Astrocyte (in vitro differentiated cells and primary cell): ENCODE results near the gene CDC37L1. TPM values are rescaled to one million over a fixed set of nuclear protein-coding genes. Genes with fewer than 3 reads are reported as not detected.

ENCODE experiments used
- DNase-seq: peaks from one replicate; pipeline ENCODE4 v3.0.0-alpha.2; 2010; ENCODE audit warnings: low read depth
- FAIRE-seq: peaks from 2 replicates; lab custom pipeline; 2011; peaks lifted over from hg19 to GRCh38; lab: Jason Lieb, UNC
- H2AFZ ChIP-seq: 2 replicates; pipeline ENCODE4 v1.6.0; 2012; ENCODE audit warnings: low read depth, low read length, inconsistent platforms
- H3K27ac ChIP-seq: 2 replicates; pipeline ENCODE4 v1.5.1; 2011; ENCODE audit warnings: low read depth, low read length, inconsistent platforms
- H3K27me3 ChIP-seq: 2 replicates; pipeline ENCODE4 v1.6.0; 2011; ENCODE audit warnings: low read length, inconsistent platforms; ENCODE audit not compliant: insufficient read depth
- H3K36me3 ChIP-seq: 2 replicates; pipeline ENCODE4 v1.5.1; 2011; ENCODE audit warnings: low read length, inconsistent platforms; ENCODE audit not compliant: insufficient read depth
- H3K4me1 ChIP-seq: 2 replicates; pipeline ENCODE4 v1.5.1; 2011; ENCODE audit warnings: low read length, inconsistent platforms; ENCODE audit not compliant: insufficient read depth
- H3K4me2 ChIP-seq: 2 replicates; pipeline ENCODE4 v1.6.0; 2012; ENCODE audit warnings: low read length, inconsistent platforms
- H3K4me3 ChIP-seq: 2 replicates; pipeline ENCODE4 v1.5.1; 2011; ENCODE audit warnings: low read depth, mild to moderate bottlenecking, low read length, inconsistent platforms; ENCODE audit not compliant: insufficient read depth
- H3K79me2 ChIP-seq: 2 replicates; pipeline ENCODE4 v1.6.0; 2012; ENCODE audit warnings: mild to moderate bottlenecking, low read length, inconsistent platforms; ENCODE audit not compliant: insufficient read depth
- H3K9ac ChIP-seq: 2 replicates; pipeline ENCODE4 v1.6.0; 2012; ENCODE audit warnings: mild to moderate bottlenecking, low read length, inconsistent platforms
- H3K9me3 ChIP-seq: 2 replicates; pipeline ENCODE4 v1.5.1; 2012; ENCODE audit warnings: low read depth, mild to moderate bottlenecking, low read length, inconsistent platforms; ENCODE audit not compliant: insufficient read depth
- H4K20me1 ChIP-seq: 2 replicates; pipeline ENCODE4 v1.6.0; 2012; ENCODE audit warnings: low read length, inconsistent platforms; ENCODE audit not compliant: insufficient read depth
- H3K27ac Mint-ChIP-seq: one replicate; pipeline ENCODE4 v1.8.0; 2021; ENCODE audit warnings: mild to moderate bottlenecking, mixed read lengths; ENCODE audit not compliant: unreplicated experiment
- H3K27me3 Mint-ChIP-seq: one replicate; pipeline ENCODE4 v1.8.0; 2021; ENCODE audit warnings: low read depth, mixed read lengths; ENCODE audit not compliant: unreplicated experiment
- H3K36me3 Mint-ChIP-seq: one replicate; pipeline ENCODE4 v1.8.0; 2021; ENCODE audit warnings: low read depth, mixed read lengths; ENCODE audit not compliant: unreplicated experiment
- H3K4me1 Mint-ChIP-seq: one replicate; pipeline ENCODE4 v1.8.0; 2021; ENCODE audit warnings: low read depth, mixed read lengths; ENCODE audit not compliant: unreplicated experiment
- H3K4me3 Mint-ChIP-seq: one replicate; pipeline ENCODE4 v1.8.0; 2021; ENCODE audit warnings: mild to moderate bottlenecking, moderate library complexity, mixed read lengths; ENCODE audit not compliant: unreplicated experiment
- H3K9me3 Mint-ChIP-seq: one replicate; pipeline ENCODE4 v1.8.0; 2021; ENCODE audit warnings: mild to moderate bottlenecking, mixed read lengths; ENCODE audit not compliant: unreplicated experiment
- CTCF ChIP-seq: IDR thresholded peaks from 2 replicates; pipeline ENCODE4 v1.5.1; 2011; ENCODE audit warnings: low read depth, mild to moderate bottlenecking, inconsistent platforms, low read length, moderate library complexity; ENCODE audit not compliant: insufficient read depth
- EZH2 ChIP-seq: IDR thresholded peaks from 2 replicates; pipeline ENCODE4 v1.6.1; 2012; ENCODE audit warnings: mild to moderate bottlenecking, low read length, inconsistent platforms; ENCODE audit not compliant: insufficient read depth
- total RNA-seq: library from RNA; stranded (reverse); gene quantifications from 2 replicates; pipeline ENCODE4 v1.2.1, GENCODE V29; 2021

Gene CDC37L1
- total RNA-seq, 1 donor from 2014 or later, result 16.1 TPM

DNA sequence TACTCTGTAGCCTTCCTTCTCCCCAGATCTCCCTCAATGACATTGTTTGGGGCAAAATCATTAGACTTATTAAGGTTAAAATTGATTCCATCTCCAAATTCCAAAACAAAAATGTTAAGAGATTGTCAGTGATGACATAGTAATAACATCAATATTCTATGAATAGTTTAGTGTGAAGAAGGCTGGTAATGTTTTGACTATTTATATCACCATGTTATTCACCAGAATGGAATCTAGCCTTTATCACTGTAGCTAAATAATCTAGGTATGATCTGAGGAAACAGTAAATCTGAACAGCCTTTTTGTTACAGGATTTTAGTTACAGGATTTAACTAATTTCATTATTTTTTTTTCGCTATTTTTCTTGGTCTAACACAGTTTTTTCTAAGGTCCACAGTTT, 18.2 kb upstream of the CDC37L1 start:
- TF ChIP-seq CTCF, result no peak
- no peak for TF ChIP-seq EZH2
- Histone ChIP-seq H3K9ac (peak overlapping the region; percentile 85), H3K9me3 (no peaks in the 10 kb centered on the region), H2AFZ (no peak overlapping the region), H3K36me3 (no peaks in the 10 kb centered on the region), H3K79me2 (peaks cover 8% of the 10 kb centered on the region), H3K4me2 (peak overlapping the region; percentile 85), H3K27me3 (no peaks in the 10 kb centered on the region), H4K20me1 (no peaks in the 10 kb centered on the region), H3K4me3 (no peak overlapping the region), H3K27ac (peak overlapping the region; percentile 66), H3K4me1 (peaks cover 26% of the 10 kb centered on the region)
- Mint-ChIP-seq H3K36me3 (peaks cover 3% of the 10 kb centered on the region), H3K4me1 (peaks cover 32% of the 10 kb centered on the region), H3K9me3 (no peaks in the 10 kb centered on the region), H3K27ac (peak overlapping the region; percentile 60), H3K27me3 (no peaks in the 10 kb centered on the region), H3K4me3 (peak overlapping the region; percentile 90)
- DNase-seq (peak; percentile 61), FAIRE-seq (peak; percentile 29)

DNA sequence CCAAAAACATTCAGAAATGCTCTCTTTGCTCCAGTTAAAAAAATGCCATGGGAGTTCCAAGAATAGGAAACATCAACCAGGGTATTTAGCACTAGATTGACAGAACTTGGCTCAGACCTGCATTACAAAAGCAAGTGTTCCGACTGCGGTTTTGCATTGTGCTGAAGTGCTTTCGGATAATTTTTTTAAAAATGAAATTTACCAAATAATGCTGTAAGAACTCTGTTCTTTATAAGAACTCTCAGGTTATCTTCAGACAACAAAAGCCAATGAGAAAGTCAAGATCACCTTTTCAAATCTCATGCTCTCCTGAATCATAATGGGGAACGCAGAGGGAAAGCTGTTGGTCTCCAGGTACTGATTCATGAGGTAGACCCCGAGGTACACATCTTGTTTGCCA, 17.8 kb upstream of the CDC37L1 start:
- FAIRE-seq, result no peak
- peaks cover 8% of the 10 kb centered on the region for H3K79me2 ChIP-seq
- no peaks in the 10 kb centered on the region for H3K36me3 ChIP-seq
- no peaks in the 10 kb centered on the region for H3K9me3 ChIP-seq
- no peak for TF ChIP-seq CTCF
- no peak for TF ChIP-seq EZH2
- H4K20me1 ChIP-seq, result no peaks in the 10 kb centered on the region
- H3K4me2 ChIP-seq, result peak overlapping the region; percentile 85
- H3K9me3 Mint-ChIP-seq, result no peaks in the 10 kb centered on the region
- H3K27ac ChIP-seq, result peak overlapping the region; percentile 66
- H3K4me3 ChIP-seq, result peak overlapping the region; percentile 59
- H3K27me3 Mint-ChIP-seq, result no peaks in the 10 kb centered on the region
- peaks cover 3% of the 10 kb centered on the region for H3K36me3 Mint-ChIP-seq
- H3K4me1 Mint-ChIP-seq, result peaks cover 32% of the 10 kb centered on the region
- H2AFZ ChIP-seq, result peak overlapping the region; percentile 96
- H3K27ac Mint-ChIP-seq, result peak overlapping the region; percentile 60
- no peaks in the 10 kb centered on the region for H3K27me3 ChIP-seq
- peak overlapping the region; percentile 90 for H3K4me3 Mint-ChIP-seq
- peak overlapping the region; percentile 85 for H3K9ac ChIP-seq
- peak; percentile 68 for DNase-seq
- peaks cover 27% of the 10 kb centered on the region for H3K4me1 ChIP-seq
